Endometrium (tissue), 2 donors: Measurements from ENCODE around the gene MID1IP1.

Source experiments
- FAIRE-seq: peaks from 2 replicates; lab custom pipeline; 2012; peaks lifted over from hg19 to GRCh38; lab: Jason Lieb, UNC
- donor health status: control.
- donor health status: control.

MID1IP1 gene

DNA sequence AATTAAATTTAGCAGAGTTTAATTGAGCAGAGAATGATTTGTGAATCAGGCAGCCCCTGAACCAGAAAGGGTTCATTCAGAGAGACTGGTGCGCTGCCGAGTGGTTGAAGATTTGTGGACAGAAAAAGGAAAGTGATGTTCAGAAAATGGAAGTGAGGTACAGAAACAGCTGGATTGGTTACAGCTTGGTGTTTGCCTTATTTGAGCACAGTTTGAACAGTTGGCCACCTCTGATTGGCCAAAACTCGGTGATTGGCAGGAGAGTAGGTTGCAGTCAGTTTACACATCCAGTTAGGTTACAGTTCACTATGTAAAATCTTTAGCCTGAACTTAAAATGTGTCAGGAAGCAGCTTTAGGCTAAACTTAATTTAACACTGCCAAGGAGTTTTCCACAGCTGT lies 14.9 kb downstream of the MID1IP1 start:
- no peak for FAIRE-seq

DNA sequence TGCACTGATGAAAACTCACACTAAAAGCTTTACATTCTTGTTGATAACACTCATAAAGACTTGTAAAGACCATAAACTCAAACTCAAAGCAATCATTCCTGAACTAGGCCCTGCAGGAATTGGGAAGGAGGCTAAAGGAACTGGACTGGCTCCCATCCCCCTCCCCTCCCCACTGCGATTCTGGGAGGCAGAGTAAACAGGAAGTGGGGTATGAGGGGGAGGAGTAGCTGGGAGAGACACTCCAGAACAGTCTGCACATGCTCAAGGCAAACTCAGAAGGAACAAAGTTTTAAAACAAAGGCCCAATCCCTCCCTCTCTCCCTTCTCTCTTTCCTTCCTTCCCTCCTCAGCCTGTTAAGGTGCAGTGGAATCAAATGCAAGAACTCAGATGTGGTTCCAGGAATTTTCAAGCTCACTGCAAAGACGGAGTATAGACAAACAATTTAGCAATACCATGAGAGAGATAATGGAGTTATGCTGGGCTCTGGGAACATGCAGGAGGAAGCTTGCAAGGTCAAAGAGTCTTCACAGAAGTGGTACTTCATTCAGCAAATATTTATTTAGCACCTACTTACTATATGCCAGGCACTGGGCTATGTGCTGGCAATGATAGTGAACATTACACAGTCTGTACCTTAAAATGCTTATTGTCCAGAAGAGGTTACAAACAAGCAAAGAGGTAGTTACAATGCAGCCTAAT lies 15.9 kb downstream of the MID1IP1 start:
- no peak for FAIRE-seq

DNA sequence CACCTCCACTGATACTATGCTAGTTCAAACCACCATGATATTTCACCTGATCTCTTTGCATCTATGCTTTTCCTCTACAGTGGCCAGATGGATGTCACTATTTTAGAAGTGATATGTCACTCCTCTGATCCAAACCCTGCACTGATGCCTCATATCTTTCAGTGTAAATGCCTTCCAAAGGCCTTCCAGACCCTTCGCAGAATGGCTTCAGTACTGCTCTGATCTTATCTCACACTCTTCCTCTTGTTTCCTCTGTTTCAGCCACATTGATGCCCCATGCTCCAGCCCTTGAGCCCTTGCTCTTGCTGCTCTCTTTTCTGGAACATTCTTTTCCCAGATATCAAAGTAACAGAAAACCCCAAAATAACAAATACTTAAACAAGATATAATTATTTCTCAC lies 17.9 kb downstream of the MID1IP1 start:
- FAIRE-seq, result no peak

DNA sequence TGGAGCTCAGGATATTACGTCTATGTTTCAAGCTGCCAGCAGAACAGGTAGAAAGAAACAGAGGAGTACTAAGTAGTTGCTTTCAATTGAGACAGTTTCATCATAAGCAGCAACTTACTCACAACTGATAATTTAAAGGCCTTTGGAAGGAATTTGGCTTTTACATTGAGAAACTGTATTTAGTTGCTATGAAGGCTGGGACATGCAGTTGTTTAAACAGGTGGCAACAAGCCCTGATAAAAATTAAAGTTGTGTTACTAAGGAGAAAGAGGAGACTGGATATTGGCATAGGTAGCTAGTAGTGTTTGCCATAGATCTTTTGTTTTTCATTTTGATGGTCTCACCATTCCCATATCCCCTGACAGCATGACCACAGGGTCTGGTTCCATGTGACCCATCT lies 18.4 kb downstream of the MID1IP1 start:
- FAIRE-seq, result no peak

DNA sequence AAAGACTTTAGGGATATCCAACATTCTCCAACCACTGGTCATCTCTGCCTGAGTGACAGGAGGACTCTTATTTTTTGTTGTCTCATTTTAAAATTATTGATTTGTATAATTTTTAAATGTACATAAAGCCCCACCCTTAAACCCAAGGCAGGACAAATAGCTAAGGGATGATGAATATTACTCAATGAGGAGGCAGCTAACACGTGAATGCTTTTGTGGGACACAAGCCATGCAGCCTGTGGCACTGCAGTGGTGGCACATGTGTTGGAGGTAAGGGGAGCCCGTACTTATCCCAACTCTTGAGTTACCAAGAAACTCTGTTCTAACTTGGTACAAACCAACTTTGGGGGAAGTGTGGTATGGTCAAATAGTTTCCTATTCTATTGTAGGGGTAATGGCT lies 19.5 kb downstream of the MID1IP1 start:
- FAIRE-seq, result no peak

DNA sequence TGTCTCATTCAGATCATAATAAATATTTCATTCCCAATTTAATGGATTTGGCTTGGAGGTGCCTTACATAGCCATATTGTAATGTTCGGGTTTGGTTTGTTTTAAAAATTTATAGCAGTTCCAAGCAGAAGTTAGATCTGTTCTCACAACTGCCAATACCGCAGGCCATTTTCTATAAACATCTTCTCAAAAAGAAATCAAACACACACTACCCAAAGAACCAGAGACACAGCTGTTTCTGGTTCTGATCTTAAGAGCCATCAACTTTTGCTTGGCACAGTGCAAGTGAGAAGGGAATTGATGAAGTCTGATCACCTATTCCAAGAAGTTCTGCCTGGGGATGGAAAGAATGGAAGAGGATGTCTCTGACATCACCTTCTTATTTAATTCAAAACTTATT lies 22.9 kb downstream of the MID1IP1 start:
- no peak for FAIRE-seq

DNA sequence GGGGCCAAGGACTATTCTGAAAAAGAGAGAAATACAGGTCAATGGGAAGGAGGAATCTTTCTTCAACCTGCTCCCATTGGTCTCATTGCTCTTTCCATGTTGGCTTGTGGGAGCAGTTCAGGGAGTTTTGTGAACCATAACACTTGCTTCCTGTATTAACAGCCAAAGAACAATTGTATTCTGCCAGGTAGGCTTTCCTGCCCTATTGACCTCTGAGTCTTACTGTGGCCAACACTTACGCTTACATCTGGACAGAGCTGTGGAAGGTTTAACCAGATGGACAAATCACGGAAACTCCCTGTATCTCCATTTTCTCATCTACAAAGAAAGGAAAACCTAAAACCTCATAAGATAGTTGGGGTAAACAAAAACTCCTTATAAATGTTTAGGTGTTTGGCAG lies 30.7 kb downstream of the MID1IP1 start:
- FAIRE-seq, result no peak

DNA sequence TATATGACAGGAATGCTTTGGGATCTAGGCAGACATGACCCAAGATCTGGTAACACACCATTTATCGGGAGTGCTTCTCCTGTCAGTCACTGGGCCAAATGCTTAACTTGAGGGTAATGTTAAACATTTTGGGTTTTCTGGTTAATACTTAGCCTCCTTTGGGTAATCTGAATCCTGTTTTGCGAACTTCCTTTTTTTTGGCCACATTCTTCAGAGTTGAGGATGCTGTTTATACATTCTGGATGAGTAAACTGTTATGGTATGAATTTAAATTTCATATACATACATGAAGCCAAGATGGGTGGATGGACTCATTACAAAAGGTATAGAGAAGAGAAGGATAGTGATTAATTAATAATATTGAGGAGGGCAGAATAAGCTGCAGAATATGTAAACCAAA lies 36.1 kb downstream of the MID1IP1 start:
- FAIRE-seq, result no peak

DNA sequence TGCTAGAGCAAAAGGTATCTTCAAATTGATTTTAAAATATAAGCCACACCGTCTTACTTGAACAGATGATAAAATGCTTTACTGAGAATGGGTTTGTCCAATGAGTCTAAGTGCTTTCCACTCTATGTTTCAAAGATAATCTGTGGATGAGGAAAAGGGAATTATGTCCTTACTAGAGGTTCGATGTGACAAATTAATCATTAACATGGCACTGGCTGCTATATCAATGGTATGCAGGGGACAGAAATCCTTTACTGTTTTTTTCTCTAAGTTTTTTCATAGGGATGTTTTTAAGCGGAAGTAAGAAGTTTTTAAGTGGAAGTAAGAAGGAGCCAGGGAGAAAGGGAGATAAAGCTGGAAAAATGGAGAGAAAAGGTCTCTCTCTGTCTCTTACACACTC lies 38.0 kb downstream of the MID1IP1 start:
- FAIRE-seq, result no peak

DNA sequence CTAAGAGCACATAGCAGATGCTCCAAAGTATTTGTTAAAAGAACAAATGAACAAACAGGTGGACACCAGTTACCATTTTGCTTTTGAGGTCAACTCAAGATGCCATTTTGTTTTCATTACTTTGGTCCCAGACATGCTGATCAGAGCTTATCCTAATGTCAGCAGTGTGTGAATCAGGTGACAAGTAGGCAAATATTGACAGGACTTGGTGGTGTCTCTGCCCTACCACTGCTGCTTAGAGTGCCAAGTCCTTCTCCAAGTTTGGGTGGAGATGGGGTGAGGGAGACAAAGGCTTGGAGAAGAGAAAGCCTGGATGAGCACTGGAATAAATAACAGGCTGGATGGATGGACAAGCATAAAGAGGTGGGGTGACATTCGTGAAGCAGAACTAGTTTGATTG lies 38.7 kb downstream of the MID1IP1 start:
- FAIRE-seq, result no peak

DNA sequence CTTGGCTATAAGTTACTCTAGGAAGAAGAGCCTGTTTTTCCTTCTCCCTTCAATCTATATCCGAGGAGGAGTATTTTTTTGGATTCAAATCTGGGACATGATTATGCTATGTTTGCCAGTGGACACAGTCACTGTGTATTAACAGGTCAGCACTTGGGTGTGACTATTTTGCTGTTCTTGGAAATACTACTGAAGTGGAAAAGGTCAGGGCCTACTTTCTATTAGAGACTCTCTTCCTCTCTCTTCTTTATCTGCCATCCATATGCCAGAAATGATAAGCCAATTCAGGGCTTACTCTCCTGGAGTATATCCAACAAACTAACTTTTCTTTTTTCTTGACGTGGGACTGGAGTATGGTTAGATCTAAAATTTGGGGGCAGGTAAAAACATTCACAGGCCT lies 40.5 kb downstream of the MID1IP1 start:
- FAIRE-seq, result no peak

DNA sequence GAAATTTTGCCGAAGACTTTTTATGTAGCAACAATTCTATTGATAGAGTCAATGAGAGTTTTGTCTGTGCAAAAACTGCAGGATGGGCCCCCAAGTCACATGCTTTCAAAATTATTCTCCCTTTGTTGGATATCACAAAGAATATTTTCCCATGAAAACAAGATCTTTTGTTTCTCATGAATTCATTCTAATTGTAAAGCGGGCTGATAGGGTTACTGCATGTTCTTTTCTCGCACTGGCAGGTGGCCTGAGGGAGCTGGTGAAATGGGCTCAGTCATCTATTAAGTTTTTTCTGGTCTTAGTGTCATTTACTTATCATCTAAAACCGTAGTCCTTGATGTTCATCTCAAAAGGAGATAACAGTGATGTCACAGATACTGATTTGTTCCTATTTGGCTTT lies 44.2 kb downstream of the MID1IP1 start:
- no peak for FAIRE-seq

DNA sequence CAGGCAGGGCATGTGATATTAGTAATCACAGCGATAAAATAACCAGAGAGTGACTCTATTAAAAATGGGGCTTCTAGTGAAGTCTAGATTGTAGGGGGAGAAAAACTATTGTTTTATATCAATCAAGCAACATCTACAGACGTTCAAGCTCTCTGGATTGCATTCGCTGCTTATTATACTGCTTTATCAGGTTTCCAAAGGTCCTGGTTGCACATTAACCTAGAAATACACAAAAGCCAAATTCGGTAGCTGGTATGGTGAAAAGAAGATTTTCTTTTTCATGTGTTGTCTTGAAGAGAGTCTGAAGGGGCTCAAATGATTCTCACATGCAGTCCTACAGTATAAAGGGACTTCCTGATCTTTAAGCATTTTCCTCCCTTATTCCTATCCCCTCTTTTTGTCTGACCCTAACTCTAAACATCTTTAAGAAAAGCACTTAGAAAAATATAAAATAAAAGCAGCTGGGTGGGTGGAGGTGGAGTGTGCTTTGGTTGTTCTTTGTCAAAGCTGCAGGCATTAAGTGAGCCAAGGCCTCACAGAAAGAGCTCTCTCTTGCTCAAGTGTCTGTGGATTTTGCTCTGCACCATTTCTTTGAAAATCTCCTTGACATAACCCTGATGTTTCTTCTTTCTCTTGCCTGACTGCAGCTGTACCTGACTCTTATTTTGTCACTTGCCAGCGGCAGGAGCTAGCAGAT lies 46.1 kb downstream of the MID1IP1 start:
- FAIRE-seq, result no peak

DNA sequence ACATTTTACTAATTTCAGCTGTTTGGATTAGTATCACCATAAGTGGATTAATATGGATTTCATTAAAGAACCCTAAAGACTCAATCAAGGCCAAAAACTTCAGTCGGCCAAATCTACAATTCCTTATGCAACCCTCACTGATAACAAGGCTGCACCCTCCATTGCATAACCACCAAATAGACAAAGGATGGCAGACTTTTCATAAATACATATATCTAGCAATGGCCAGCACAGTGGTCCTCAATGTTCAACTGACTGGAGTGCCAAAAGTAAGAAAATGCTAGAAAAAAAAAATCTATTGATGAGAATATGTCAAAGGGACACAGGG lies 46.6 kb downstream of the MID1IP1 start:
- FAIRE-seq, result no peak

DNA sequence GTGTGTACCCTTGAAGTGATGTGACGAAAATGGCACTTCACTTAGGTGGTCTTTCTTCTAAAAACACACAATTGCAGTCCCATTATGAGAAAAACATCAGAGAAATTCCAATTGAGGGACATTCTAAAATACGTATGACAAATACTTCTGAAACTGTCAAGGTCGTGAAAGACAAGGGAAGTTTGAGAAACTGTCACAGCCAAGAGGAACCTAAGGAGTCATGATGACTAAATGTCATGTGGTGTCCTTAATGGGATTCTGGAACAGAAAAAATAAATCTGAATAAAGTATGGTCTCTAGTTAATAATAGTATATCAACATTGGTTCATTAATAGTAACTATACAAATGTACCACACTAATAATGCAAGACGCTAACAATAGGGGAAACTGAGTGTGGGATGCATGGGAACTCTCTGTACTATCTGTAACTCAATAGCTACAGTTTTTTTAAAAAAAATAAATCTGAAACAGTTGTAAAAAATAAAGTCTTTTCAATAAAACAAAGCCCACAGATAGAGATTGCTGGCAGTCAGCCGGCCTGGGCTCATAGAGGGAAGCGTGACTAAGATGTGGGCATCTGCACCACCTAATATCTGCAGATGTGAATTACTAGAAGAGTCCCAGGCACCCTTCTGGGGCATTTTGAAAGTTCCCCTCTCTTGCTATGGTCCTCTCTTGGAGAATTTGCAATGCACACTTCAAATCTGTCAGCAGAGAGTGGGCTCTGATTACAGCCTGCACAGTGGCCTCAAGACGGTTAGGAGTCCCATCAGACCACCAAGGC lies 47.6 kb downstream of the MID1IP1 start:
- no peak for FAIRE-seq

DNA sequence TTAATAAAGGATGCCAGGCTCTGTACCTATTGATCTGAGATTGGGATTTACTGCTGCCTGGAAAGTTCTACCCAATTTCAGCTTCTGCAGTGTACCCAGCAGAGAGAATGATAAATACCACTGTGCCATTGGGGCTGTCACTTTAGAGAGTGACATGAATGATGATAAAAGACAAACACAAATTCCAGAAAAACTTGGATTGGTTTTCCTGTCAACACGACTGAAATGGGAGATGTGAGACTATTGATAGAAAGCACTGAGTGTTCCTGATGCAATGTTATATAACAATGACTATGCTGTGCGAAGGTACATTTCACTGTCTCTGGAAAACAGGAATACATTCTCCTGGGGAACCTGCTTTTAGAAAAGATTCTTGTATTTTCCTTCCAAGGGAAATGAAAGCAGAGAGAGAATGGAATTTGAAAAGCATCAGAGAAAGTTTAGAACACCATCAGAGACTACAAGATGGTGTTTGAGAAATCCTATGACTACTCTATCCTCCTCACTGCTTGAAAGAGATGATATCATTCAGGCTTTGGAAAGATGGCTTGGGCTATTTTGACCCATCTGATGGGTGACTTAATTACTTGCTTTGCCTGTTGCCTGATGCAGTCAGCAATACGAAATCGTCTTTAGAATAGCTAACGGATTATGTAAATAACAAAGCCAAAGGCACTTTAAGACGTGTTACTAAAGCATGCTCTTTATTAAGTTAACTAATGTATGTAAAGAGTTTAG lies 49.7 kb downstream of the MID1IP1 start:
- FAIRE-seq, result no peak

DNA sequence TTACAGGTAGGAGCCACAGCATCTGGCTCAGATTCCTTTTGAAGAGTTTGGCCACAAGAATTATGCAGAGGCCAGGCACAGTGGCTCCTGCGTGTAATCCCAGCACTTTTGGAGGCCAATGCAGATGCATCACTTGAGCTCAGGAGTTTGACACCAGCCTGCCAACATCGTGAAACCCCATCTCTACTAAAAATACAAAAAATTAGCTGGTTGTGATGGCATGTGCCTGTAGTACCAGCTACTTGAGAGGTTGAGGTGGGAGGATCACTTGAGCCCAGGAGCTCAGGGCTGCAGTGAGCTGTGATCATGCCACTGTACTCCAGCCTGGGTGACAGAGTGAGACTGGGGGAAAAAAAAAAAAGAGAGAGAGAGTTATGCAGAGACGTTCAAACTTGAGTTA lies 53.0 kb downstream of the MID1IP1 start:
- FAIRE-seq, result no peak
